Measurements from ENCODE around the gene GARIN5A.

GARIN5A gene

GRCh38 chr19:50476224-50476906 lies at the start of gene GARIN5A, which contains the start of gene EMC10:
GARIN5A (minus strand) TSS chr19:50476848; CDS start chr19:50476388, 460 bp downstream.
EMC10 (plus strand) TSS chr19:50476507; CDS start chr19:50476545, 38 bp downstream.
- DNase-seq (ENCODE audit: low spot score), result peak; percentile 100
- no peak for TF ChIP-seq CTCF (IDR thresholded peaks at IDR 0.05; ENCODE audit: extremely low read depth, insufficient read depth, missing control alignments)
- in situ Hi-C loops (cut with MboI; ENCODE audit: low pct_unique_long_range_greater_than_20kb, low sequenced_read_pairs, unreplicated experiment), result no loop called here

GRCh38 chr19:50522881-50523280 lies 46.2 kb upstream of the GARIN5A start:
- no peak for DNase-seq (ENCODE audit: low spot score)
- in situ Hi-C loops (cut with MboI; ENCODE audit: low pct_unique_long_range_greater_than_20kb, low sequenced_read_pairs, unreplicated experiment), result no loop called here
- no peak for TF ChIP-seq CTCF (IDR thresholded peaks at IDR 0.05; ENCODE audit: extremely low read depth, insufficient read depth, missing control alignments)

GRCh38 chr19:50520822-50521465 lies 44.3 kb upstream of the GARIN5A start:
- in situ Hi-C loops (cut with MboI; ENCODE audit: low pct_unique_long_range_greater_than_20kb, low sequenced_read_pairs, unreplicated experiment), result no loop called here
- TF ChIP-seq CTCF (IDR thresholded peaks at IDR 0.05; ENCODE audit: extremely low read depth, insufficient read depth, missing control alignments), result no peak
- DNase-seq (ENCODE audit: low spot score), result no peak

- no peak for TF ChIP-seq CTCF (IDR thresholded peaks at IDR 0.05; ENCODE audit: extremely low read depth, insufficient read depth, missing control alignments)
- no peak for DNase-seq (ENCODE audit: low spot score)
- in situ Hi-C loops (cut with MboI; ENCODE audit: low pct_unique_long_range_greater_than_20kb, low sequenced_read_pairs, unreplicated experiment), result no loop called here
Measured at GRCh38 chr19:50519006-50519575, 42.4 kb upstream of the GARIN5A start.

- in situ Hi-C loops (cut with MboI; ENCODE audit: low pct_unique_long_range_greater_than_20kb, low sequenced_read_pairs, unreplicated experiment), result no loop called here
- DNase-seq (ENCODE audit: low spot score), result no peak
- peak; percentile 0 for TF ChIP-seq CTCF (IDR thresholded peaks at IDR 0.05; ENCODE audit: extremely low read depth, insufficient read depth, missing control alignments)
Measured at GRCh38 chr19:50518091-50519005, 41.7 kb upstream of the GARIN5A start.

GRCh38 chr19:50517704-50518075 lies 41.0 kb upstream of the GARIN5A start:
- in situ Hi-C loops (cut with MboI; ENCODE audit: low pct_unique_long_range_greater_than_20kb, low sequenced_read_pairs, unreplicated experiment), result no loop called here

More at GRCh38 chr19:50517704-50518075, 41.0 kb upstream of the GARIN5A start:
- DNase-seq (ENCODE audit: low spot score), result no peak
- TF ChIP-seq CTCF (IDR thresholded peaks at IDR 0.05; ENCODE audit: extremely low read depth, insufficient read depth, missing control alignments), result no peak

Measured in GM13977 (cell line).